K562 (cell line): Measurements from ENCODE around the gene ITPR1. TPM values are rescaled to one million over a fixed set of nuclear protein-coding genes. Genes with fewer than 3 reads are reported as not detected.

Experiments used
- ATAC-seq: fragments of 200-7000 bp; cut with Tn5 transposase; 3 replicates; pipeline ENCODE4 v1.9.1; 2020; ENCODE audit warnings: moderate library complexity
- BruUV-seq: library from RNA; stranded (reverse); fragments of 400-500 nt; replicated peaks from 2 replicates; lab custom pipeline; 2021; lab: Mats Ljungman, UMichigan
- CTCF ChIA-PET: fragments of 300-600 bp; formaldehyde crosslinking; extraction: SDS; loops from one replicate; lab custom pipeline; 2021; ENCODE audit warnings: low intra/inter-chr PET ratio; lab: Yijun Ruan, JAX
- POLR2A ChIA-PET: fragments of 300-600, 350-650 bp; sonication (Branson Sonifier 250); formaldehyde crosslinking; extraction: SDS; loops from one replicate; lab custom pipeline; 2021; ENCODE audit warnings: antibody characterized with exemption, inconsistent platforms; lab: Yijun Ruan, JAX
- DNase-seq, 4 experiments: peaks; one replicate each; pipeline versions ENCODE4 v3.0.0 to v3.0.0-alpha.2; 2011 to 2018; ENCODE audit warnings: low spot score in 3 of 4, mixed read lengths in 3 of 4; ENCODE audit errors: extremely low read depth in 1 of 4
- FAIRE-seq: peaks from 2 replicates; lab custom pipeline; 2011; peaks lifted over from hg19 to GRCh38; lab: Jason Lieb, UNC
- H2AFZ ChIP-seq: 2 replicates; pipeline ENCODE4 v1.6.0; 2011; ENCODE audit warnings: low read depth, low read length, control low read depth, inconsistent platforms
- H3K27ac ChIP-seq: fragments of 200-600 bp; 3 replicates; pipeline ENCODE4 v1.8.0; 2011; ENCODE audit warnings: low read depth, mild to moderate bottlenecking, control low read depth, inconsistent platforms, low read length, moderate library complexity, mixed read lengths; ENCODE audit errors: extremely low read depth
- H3K27me3 ChIP-seq, 2 experiments: fragments of 300-600 bp in 1 of 2; 2 replicates in 1 of 2; 3 replicates in 1 of 2; pipeline versions ENCODE4 v1.6.0 to v1.8.0; 2011; ENCODE audit warnings: inconsistent platforms in 2 of 2, low read length in 2 of 2, mild to moderate bottlenecking in 1 of 2, mixed read lengths in 1 of 2, moderate library complexity in 1 of 2; ENCODE audit not compliant: control insufficient read depth in 2 of 2, insufficient read depth in 2 of 2
- H3K36me3 ChIP-seq: fragments of 300-600 bp; 3 replicates; pipeline ENCODE4 v1.8.0; 2011; ENCODE audit warnings: mild to moderate bottlenecking, low read length, inconsistent platforms; ENCODE audit not compliant: control insufficient read depth, insufficient read depth
- H3K4me1 ChIP-seq, 2 experiments: fragments of 200-600 bp in 1 of 2; replicated peaks in 1 of 2; 2 replicates in 1 of 2; 3 replicates in 1 of 2; pipeline versions ENCODE4 v1.5.1 to v1.8.0; 2011; ENCODE audit warnings: inconsistent platforms in 2 of 2, low read length in 2 of 2, mild to moderate bottlenecking in 1 of 2, mixed read lengths in 1 of 2, moderate library complexity in 1 of 2; ENCODE audit not compliant: control insufficient read depth in 2 of 2, insufficient read depth in 2 of 2
- H3K4me2 ChIP-seq: 2 replicates; pipeline ENCODE4 v1.6.1; 2011; ENCODE audit warnings: low read length, control low read depth, inconsistent platforms, mixed read lengths; ENCODE audit not compliant: insufficient read depth
- H3K4me3 ChIP-seq: fragments of 200-600 bp; sonication (generic), shearing (Covaris generic); 2 replicates; pipeline ENCODE4 v1.5.1; 2016; ENCODE audit warnings: control low read depth, inconsistent platforms
- H3K79me2 ChIP-seq: fragments of 200-600 bp; 3 replicates; pipeline ENCODE4 v1.8.0; 2011; ENCODE audit warnings: low read length, inconsistent platforms; ENCODE audit not compliant: control insufficient read depth, insufficient read depth
- H3K9ac ChIP-seq, 2 experiments: 2 replicates each; pipeline versions ENCODE4 v1.6.0 to v1.6.1; 2011; ENCODE audit warnings: low read depth in 2 of 2, low read length in 2 of 2, control low read depth in 1 of 2, inconsistent platforms in 1 of 2, mild to moderate bottlenecking in 1 of 2, mixed read lengths in 1 of 2; ENCODE audit not compliant: insufficient read depth in 1 of 2
- H3K9me1 ChIP-seq: one replicate; pipeline ENCODE4 v1.6.0; 2011; ENCODE audit warnings: inconsistent platforms, mild to moderate bottlenecking, low read length, moderate library complexity; ENCODE audit not compliant: control insufficient read depth, insufficient read depth
- H3K9me3 ChIP-seq: replicated peaks from 2 replicates; pipeline ENCODE4 v1.5.1; 2011; ENCODE audit warnings: low read depth, low read length, inconsistent platforms; ENCODE audit not compliant: control insufficient read depth, insufficient read depth
- H4K20me1 ChIP-seq: replicated peaks from 2 replicates; pipeline ENCODE4 v1.6.1; 2011; ENCODE audit warnings: low read length, inconsistent platforms, mixed read lengths; ENCODE audit not compliant: control insufficient read depth, insufficient read depth
- ELF2 ChIP-seq: fragments of 250-450 bp; sonication (Bioruptor Pico); IDR thresholded peaks from 2 replicates; pipeline ENCODE4 v1.5.0; 2021; ENCODE audit warnings: mild to moderate bottlenecking
- ESRRA ChIP-seq: fragments of 450-650 bp; IDR thresholded peaks from 2 replicates; pipeline ENCODE4 v1.6.1; 2014; ENCODE audit warnings: low read depth, mild to moderate bottlenecking, moderate library complexity, borderline replicate concordance
- OTX1 ChIP-seq: fragments of 450-650 bp; formaldehyde crosslinking; IDR thresholded peaks from 2 replicates; pipeline ENCODE4 v1.4.0; 2022; ENCODE audit warnings: mild to moderate bottlenecking
- RAD21 ChIP-seq, 2 experiments: fragments of 250-450 bp in 1 of 2; fragments of 450-650 bp in 1 of 2; sonication (Bioruptor Pico) in 1 of 2; formaldehyde crosslinking in 1 of 2; IDR thresholded peaks in 1 of 2; conservative IDR thresholded peaks in 1 of 2; 2 replicates each; pipeline versions ENCODE4 v1.4.0 to v1.8.0; 2020 to 2022; ENCODE audit warnings: mild to moderate bottlenecking in 2 of 2, moderate library complexity in 1 of 2
- ZNF57 ChIP-seq: fragments of 450-650 bp; formaldehyde crosslinking; IDR thresholded peaks from 2 replicates; pipeline ENCODE4 v1.4.0; 2020; ENCODE audit warnings: mild to moderate bottlenecking, moderate library complexity
- WGBS: fragments of 100-300 bp; shearing (Covaris generic); methylation state at CpG from one replicate; pipeline ENCODE4 v1.1.6; 2016; ENCODE audit warnings: low coverage, mixed read lengths; ENCODE audit not compliant: insufficient coverage; ENCODE audit errors: missing lambda C conversion rate; 5-methylcytosine and 5-hydroxymethylcytosine counted together
- in situ Hi-C: fragments of 300-500 bp; cut with MboI; formaldehyde crosslinking; loops from 4 replicates; pipeline ENCODE4 v1.15.0; 2018; ENCODE audit warnings: inconsistent platforms, mixed read lengths
- intact Hi-C: fragments of 100-400 bp; cut with micrococcal nuclease; formaldehyde crosslinking; loops from 2 replicates; pipeline ENCODE4 v1.14.2; 2022
- polyA plus RNA-seq, 8 experiments: library from polyadenylated mRNA; depleted of rRNA in 4 of 8; stranded (reverse) in 5 of 8; unstranded in 3 of 8; fragments of >200 nt; fragmentation: Nextera tagmentation in 2 of 8; fragmentation: Illumina TruSeq in 1 of 8; extraction: Ambion mirVana in 2 of 8; extraction: Trizol in 1 of 8; gene quantifications; 2 replicates each; pipeline versions ENCODE4 v1.2.1 to v1.2.3, GENCODE V29; 2011 to 2014; ENCODE audit warnings: inconsistent platforms in 1 of 8, missing spikeins in 1 of 8
- total RNA-seq, 7 experiments: library from RNA; depleted of rRNA in 6 of 7; stranded (reverse); fragments of >200 nt in 6 of 7; fragmentation: Illumina TruSeq in 2 of 7; extraction: Trizol in 2 of 7; gene quantifications; 2 replicates each; pipeline versions ENCODE4 v1.2.1 to v1.2.3, GENCODE V29; 2011 to 2021; ENCODE audit warnings: low replicate concordance in 1 of 7

ITPR1 gene
- total and polyA plus RNA-seq, 9 of the 15 experiments (the other 6 are each of a cell fraction or from before 2014, with no cell fraction given): 22.4 to 40.0 (median 27.4) TPM

DNA sequence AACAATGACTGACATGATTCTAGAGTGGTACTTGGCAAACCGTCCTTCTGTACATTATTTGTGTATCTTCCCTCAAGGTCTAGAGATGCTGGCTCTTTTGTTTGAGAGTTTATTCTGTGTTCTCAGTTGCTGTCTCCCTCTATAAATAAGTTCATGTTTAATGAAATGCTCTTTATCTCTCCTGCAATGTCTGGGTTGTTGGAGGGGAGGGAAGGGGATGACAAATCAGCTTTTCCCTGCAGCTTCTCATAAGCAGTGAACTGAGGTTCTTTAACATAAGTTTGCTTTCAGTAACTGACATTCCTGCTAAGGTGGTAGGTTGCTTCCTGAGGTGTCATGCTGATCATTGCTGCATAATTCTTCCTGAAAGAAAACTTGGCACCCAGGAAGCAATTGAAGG is 21.8 kb downstream of the ITPR1 start:
- Histone ChIP-seq H3K9me1 (peaks cover 4% of the 10 kb centered on the region), H2AFZ (peak overlapping the region; percentile 10; the same call in 1 of the 2 replicates), H3K36me3 (peaks cover 4% of the 10 kb centered on the region; the same call in 1 of the 3 replicates), H3K79me2 (no peaks in the 10 kb centered on the region)
- in situ Hi-C loops: no loop called here
- no peak for DNase-seq
- TF ChIP-seq ESRRA (no peak), RAD21 (CRISPR knock-in tag; conservative IDR thresholded peaks at IDR 0.05 in 1 of 2, IDR thresholded peaks at IDR 0.05 in 1 of 2) (no peak), ZNF57 (CRISPR knock-in tag) (peak; percentile 46; the same call in 1 of the 2 replicates)
- TF ChIP-seq, all 486 proteins: peak for 1
- Histone ChIP-seq H3K4me3 (no peak overlapping the region), H3K27ac (no peak overlapping the region), H3K4me2 (no peak overlapping the region), H3K9ac (no peak overlapping the region), H4K20me1 (no peaks in the 10 kb centered on the region), H3K4me1 (peaks cover 10 to 37% of the 10 kb centered on the region in 2 experiments; a peak in 3 of 5 replicates), H3K9me3 (no peaks in the 10 kb centered on the region), H3K27me3 (no peaks in the 10 kb centered on the region)
- ChIA-PET POLR2A (interaction anchor here (0.6 to 8.8 kb wide), 7 partner anchors 9 to 209 kb away, joined by 3 to 94 read pairs (median 5); partner anchors contain the start of gene ITPR1), CTCF (interaction anchor here (0.6 kb wide), 1 partner anchor 119 kb away, joined by 3 read pairs; no protein-coding TSS in a partner anchor)
- ATAC-seq (no peak), FAIRE-seq (peak; percentile 37)
- 72% methylated on average over 1 of the region's 1 CpG for WGBS
- intact Hi-C loops: no loop called here
- no TSS peak for BruUV-seq

DNA sequence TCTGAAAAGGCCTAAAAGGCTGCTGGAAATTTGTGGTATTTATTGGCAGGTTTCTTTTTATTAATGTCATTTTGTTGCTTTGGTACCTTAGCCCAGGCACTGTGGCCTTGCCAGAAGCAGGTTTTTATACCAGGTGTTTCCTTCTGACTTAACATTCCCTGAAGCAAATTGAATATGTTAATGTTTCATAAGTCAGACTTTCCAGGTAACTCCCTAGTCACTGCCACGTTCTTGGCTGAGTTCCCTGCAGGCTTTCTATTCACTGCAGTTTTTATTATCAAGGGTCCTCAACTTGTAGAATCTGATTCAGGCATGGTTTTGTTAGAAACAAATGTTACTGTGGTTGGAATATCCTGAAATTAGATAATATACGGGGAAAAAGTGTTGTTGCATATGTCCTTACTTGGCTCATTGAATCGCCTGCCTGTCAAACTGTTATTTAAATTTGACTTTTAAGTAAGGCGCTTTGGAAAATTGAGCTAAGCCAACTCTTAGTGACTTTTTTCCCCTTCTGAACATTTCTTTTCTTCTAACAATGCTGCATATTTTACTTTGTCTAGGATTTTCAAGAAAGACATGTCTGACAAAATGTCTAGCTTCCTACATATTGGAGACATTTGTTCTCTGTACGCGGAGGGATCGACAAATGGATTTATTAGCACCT is 22.9 kb downstream of the ITPR1 start:
- Histone ChIP-seq H3K9ac (no peak overlapping the region; a peak in 1 of 4 replicates), H3K9me3 (no peaks in the 10 kb centered on the region), H3K4me3 (no peak overlapping the region), H3K27ac (no peak overlapping the region), H3K27me3 (no peaks in the 10 kb centered on the region), H4K20me1 (no peaks in the 10 kb centered on the region), H3K79me2 (no peaks in the 10 kb centered on the region), H3K4me1 (peaks cover 13 to 47% of the 10 kb centered on the region in 2 experiments; a peak in 3 of 5 replicates), H3K4me2 (no peak overlapping the region), H3K9me1 (peaks cover 4% of the 10 kb centered on the region), H2AFZ (0 out of 2 replicates have a peak overlapping the region, but pooled peaks have one; percentile 9), H3K36me3 (peaks cover 4% of the 10 kb centered on the region; the same call in 1 of the 3 replicates)
- CTCF ChIA-PET: no interaction called here
- in situ Hi-C loops (no loop called here), intact Hi-C loops (no loop called here)
- BruUV-seq: no TSS peak
- FAIRE-seq (no peak), ATAC-seq (no peak), DNase-seq (no peak)
- TF ChIP-seq OTX1 (CRISPR knock-in tag) (no peak), ELF2 (CRISPR knock-in tag) (no peak)
- POLR2A ChIA-PET: interaction anchor here (1.5 to 8.8 kb wide), 3 partner anchors 8 to 21 kb away, joined by 5 to 94 read pairs (median 8); partner anchors contain the start of gene ITPR1
- 70% methylated on average over 7 of the region's 7 CpGs for WGBS
